Measurements from ENCODE around the gene AAK1.

DNA sequence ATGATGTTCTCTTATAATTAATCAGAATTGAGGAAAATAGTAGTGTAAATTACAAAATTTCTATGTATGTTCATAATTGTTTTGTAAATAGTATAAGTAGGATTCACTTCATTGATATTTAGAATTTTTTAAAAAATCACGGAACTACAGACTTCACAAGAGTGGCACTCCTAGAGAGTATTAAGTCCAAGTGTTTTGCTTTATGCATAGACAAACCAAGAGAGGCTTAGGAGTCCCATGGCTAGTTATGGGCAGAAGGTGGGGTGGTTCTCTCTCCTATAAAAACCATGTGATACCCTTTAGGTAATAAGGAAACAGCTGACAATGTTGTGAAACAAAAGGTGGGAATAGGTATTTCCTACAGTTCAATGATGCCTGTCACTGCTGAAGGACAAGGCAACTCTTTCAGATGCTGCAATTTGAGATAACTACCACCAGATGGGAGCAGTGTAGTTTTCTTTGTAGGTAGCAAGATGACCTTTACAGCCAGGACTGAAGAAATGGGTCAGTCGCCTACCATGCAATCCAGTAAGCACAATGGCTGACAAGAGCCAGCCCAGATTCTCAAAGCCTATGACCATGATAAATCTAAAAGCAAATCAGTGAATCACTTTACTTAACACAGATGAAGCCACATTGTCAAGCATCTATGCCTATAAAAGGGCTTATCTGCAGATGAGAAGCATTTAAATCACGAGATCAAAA lies 83.9 kb downstream of the AAK1 start:
- TF ChIP-seq PAX8 (IDR thresholded peaks at IDR 0.05) (no peak), YY1 (IDR thresholded peaks at IDR 0.05; ENCODE audit: low read depth, low read length) (peak; percentile 76), NFYB (IDR thresholded peaks at IDR 0.05; ENCODE audit: insufficient read depth, low read depth, low read length) (no peak), BRCA1 (IDR thresholded peaks at IDR 0.05; ENCODE audit: low read depth, low read length) (no peak)
- TF ChIP-seq, protein P1, sequence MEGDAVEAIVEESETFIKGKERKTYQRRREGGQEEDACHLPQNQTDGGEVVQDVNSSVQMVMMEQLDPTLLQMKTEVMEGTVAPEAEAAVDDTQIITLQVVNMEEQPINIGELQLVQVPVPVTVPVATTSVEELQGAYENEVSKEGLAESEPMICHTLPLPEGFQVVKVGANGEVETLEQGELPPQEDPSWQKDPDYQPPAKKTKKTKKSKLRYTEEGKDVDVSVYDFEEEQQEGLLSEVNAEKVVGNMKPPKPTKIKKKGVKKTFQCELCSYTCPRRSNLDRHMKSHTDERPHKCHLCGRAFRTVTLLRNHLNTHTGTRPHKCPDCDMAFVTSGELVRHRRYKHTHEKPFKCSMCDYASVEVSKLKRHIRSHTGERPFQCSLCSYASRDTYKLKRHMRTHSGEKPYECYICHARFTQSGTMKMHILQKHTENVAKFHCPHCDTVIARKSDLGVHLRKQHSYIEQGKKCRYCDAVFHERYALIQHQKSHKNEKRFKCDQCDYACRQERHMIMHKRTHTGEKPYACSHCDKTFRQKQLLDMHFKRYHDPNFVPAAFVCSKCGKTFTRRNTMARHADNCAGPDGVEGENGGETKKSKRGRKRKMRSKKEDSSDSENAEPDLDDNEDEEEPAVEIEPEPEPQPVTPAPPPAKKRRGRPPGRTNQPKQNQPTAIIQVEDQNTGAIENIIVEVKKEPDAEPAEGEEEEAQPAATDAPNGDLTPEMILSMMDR (IDR thresholded peaks at IDR 0.05 in 2 of 3, conservative IDR thresholded peaks at IDR 0.05 in 1 of 3; ENCODE audit: control insufficient read depth in 2 of 3, extremely low read depth in 1 of 3, insufficient read depth in 1 of 3, low read depth in 3 of 3, low read length in 3 of 3) = peak; percentile 74 to 85 (median 77)
- TF ChIP-seq, protein P2, sequence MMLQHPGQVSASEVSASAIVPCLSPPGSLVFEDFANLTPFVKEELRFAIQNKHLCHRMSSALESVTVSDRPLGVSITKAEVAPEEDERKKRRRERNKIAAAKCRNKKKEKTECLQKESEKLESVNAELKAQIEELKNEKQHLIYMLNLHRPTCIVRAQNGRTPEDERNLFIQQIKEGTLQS (IDR thresholded peaks at IDR 0.05; ENCODE audit: borderline replicate concordance, extremely low read depth, low read depth, low read length) = no peak

All from GM12878 (cell line).